T-helper 1 cell treated with Interleukin-12 subunit alpha and Interleukin-12 subunit beta and Interleukin-4 antibody, amounts not matched to agents 30 μg/mL and 1 μg/mL, for 36 hours (primary cell): Measurements from ENCODE around the gene DIP2B.
"Not testable (repeated sequence)": the region's sequence is repeated elsewhere in the genome, so short reads cannot be mapped to it uniquely, and the experiment has no call there.

Source experiments
- H3K27ac Mint-ChIP-seq: one replicate; pipeline ENCODE4 v1.8.0; 2021; ENCODE audit warnings: mild to moderate bottlenecking, mixed read lengths
- H3K27me3 Mint-ChIP-seq: one replicate; pipeline ENCODE4 v1.8.0; 2021; ENCODE audit warnings: low read depth, mixed read lengths
- H3K36me3 Mint-ChIP-seq: one replicate; pipeline ENCODE4 v1.8.0; 2021; ENCODE audit warnings: low read depth, mixed read lengths
- H3K4me1 Mint-ChIP-seq: one replicate; pipeline ENCODE4 v1.8.0; 2021; ENCODE audit warnings: low read depth, mixed read lengths
- H3K4me3 Mint-ChIP-seq: one replicate; pipeline ENCODE4 v1.8.0; 2021; ENCODE audit warnings: mild to moderate bottlenecking, moderate library complexity, mixed read lengths
- H3K9me3 Mint-ChIP-seq: one replicate; pipeline ENCODE4 v1.8.0; 2021; ENCODE audit warnings: mixed read lengths

Gene DIP2B, protein sequence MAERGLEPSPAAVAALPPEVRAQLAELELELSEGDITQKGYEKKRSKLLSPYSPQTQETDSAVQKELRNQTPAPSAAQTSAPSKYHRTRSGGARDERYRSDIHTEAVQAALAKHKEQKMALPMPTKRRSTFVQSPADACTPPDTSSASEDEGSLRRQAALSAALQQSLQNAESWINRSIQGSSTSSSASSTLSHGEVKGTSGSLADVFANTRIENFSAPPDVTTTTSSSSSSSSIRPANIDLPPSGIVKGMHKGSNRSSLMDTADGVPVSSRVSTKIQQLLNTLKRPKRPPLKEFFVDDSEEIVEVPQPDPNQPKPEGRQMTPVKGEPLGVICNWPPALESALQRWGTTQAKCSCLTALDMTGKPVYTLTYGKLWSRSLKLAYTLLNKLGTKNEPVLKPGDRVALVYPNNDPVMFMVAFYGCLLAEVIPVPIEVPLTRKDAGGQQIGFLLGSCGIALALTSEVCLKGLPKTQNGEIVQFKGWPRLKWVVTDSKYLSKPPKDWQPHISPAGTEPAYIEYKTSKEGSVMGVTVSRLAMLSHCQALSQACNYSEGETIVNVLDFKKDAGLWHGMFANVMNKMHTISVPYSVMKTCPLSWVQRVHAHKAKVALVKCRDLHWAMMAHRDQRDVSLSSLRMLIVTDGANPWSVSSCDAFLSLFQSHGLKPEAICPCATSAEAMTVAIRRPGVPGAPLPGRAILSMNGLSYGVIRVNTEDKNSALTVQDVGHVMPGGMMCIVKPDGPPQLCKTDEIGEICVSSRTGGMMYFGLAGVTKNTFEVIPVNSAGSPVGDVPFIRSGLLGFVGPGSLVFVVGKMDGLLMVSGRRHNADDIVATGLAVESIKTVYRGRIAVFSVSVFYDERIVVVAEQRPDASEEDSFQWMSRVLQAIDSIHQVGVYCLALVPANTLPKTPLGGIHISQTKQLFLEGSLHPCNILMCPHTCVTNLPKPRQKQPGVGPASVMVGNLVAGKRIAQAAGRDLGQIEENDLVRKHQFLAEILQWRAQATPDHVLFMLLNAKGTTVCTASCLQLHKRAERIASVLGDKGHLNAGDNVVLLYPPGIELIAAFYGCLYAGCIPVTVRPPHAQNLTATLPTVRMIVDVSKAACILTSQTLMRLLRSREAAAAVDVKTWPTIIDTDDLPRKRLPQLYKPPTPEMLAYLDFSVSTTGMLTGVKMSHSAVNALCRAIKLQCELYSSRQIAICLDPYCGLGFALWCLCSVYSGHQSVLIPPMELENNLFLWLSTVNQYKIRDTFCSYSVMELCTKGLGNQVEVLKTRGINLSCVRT (N-terminal part only)

GRCh38 chr12:50504798-50505674, at the start of gene DIP2B:
DIP2B (plus strand) TSS chr12:50504985; CDS start chr12:50505141, 156 bp downstream.
- peaks cover 47% of the 10 kb centered on the region for H3K4me1 Mint-ChIP-seq
- H3K9me3 Mint-ChIP-seq, result peaks cover 3% of the 10 kb centered on the region
- H3K36me3 Mint-ChIP-seq, result no peaks in the 10 kb centered on the region
- H3K27ac Mint-ChIP-seq, result peak within 1 kb of the TSS; percentile 93
- no peaks in the 10 kb centered on the region for H3K27me3 Mint-ChIP-seq
- peak within 1 kb of the TSS; percentile 98 for H3K4me3 Mint-ChIP-seq

- peaks cover 2% of the 10 kb centered on the region for H3K4me1 Mint-ChIP-seq
- H3K36me3 Mint-ChIP-seq, result peaks cover 20% of the 10 kb centered on the region
- no peak overlapping the region for H3K4me3 Mint-ChIP-seq
- H3K27me3 Mint-ChIP-seq, result no peaks in the 10 kb centered on the region
- no peak overlapping the region for H3K27ac Mint-ChIP-seq
- H3K9me3 Mint-ChIP-seq, result no peaks in the 10 kb centered on the region
Measured at GRCh38 chr12:50458606-50459005, 46.2 kb upstream of the DIP2B start.

DNA sequence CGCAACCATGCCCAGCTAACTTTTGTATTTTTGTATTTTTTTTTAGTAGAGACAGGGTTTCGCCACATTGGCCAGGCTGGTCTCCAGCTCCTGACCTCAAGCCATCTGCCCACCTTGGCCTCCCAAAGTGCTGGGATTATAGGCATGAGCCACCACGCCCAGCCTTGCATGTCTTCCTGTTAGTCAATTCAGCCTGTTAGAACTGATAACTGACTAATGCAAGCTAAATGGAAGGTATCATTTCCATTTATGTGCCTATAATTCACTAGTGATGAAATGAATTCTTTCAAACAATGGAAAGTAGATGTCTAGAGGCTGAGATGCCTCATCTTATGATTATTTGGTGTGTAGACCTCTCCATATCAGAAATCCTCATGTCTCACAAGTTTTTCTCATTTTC, 37.3 kb upstream of the DIP2B start:
- Mint-ChIP-seq H3K4me3 (no peak overlapping the region), H3K4me1 (no peaks in the 10 kb centered on the region), H3K36me3 (peaks cover 38% of the 10 kb centered on the region), H3K27ac (peak overlapping the region; percentile 53), H3K27me3 (no peaks in the 10 kb centered on the region), H3K9me3 (peaks cover 7% of the 10 kb centered on the region)

- H3K27ac Mint-ChIP-seq, result no peak overlapping the region
- peaks cover 37% of the 10 kb centered on the region for H3K36me3 Mint-ChIP-seq
Measured at GRCh38 chr12:50477241-50477832, 27.4 kb upstream of the DIP2B start.

DNA sequence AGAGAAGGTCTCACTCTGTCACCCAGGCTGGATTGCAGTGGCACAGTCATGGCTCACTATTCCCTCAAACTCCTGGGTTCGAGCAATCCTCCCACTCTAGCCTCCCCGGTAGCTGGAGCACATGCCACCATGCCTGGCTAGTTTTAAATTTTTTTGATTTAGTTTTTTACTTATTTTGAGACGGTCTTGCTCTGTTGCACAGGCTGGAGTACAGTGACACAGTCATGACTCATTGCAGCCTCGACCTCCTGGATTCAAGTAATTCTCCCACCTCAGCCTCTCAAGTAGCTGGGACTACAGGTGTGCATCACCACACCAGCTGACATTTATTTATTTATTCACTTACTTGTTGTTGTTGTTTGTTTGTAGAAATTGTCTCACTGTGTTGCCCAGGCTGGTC, 22.2 kb upstream of the DIP2B start:
- no peaks in the 10 kb centered on the region for H3K4me1 Mint-ChIP-seq
- no peaks in the 10 kb centered on the region for H3K9me3 Mint-ChIP-seq
- H3K27ac Mint-ChIP-seq, result no peak overlapping the region
- no peaks in the 10 kb centered on the region for H3K27me3 Mint-ChIP-seq
- H3K36me3 Mint-ChIP-seq, result peaks cover 8% of the 10 kb centered on the region
- H3K4me3 Mint-ChIP-seq, result no peak overlapping the region

More at GRCh38 chr12:50477241-50477832, 27.4 kb upstream of the DIP2B start:
- no peaks in the 10 kb centered on the region for H3K27me3 Mint-ChIP-seq
- no peaks in the 10 kb centered on the region for H3K9me3 Mint-ChIP-seq
- no peak overlapping the region for H3K4me3 Mint-ChIP-seq
- H3K4me1 Mint-ChIP-seq, result peaks cover 2% of the 10 kb centered on the region

DNA sequence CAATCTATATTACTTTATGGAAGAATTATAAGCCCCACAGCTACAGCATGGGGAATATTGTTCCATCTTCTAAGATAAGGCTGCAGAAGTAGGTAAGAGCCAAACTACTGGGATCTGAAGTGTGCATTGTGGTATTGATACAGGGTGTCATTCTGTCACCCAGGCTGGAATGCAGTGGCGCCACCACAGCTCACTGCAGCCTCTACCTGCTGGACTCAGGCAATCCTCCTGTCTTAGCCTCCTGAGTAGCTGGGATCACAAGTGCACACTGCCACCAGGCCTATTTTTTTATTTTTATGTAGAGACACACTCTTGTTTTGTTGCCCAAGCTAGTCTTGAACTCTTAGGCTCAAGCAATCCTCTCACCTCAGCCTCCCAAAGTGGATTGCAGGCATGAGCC, 21.3 kb upstream of the DIP2B start:
- Mint-ChIP-seq H3K4me3 (no peak overlapping the region), H3K27ac (no peak overlapping the region), H3K4me1 (no peaks in the 10 kb centered on the region), H3K9me3 (no peaks in the 10 kb centered on the region), H3K36me3 (peaks cover 5% of the 10 kb centered on the region), H3K27me3 (no peaks in the 10 kb centered on the region)

DNA sequence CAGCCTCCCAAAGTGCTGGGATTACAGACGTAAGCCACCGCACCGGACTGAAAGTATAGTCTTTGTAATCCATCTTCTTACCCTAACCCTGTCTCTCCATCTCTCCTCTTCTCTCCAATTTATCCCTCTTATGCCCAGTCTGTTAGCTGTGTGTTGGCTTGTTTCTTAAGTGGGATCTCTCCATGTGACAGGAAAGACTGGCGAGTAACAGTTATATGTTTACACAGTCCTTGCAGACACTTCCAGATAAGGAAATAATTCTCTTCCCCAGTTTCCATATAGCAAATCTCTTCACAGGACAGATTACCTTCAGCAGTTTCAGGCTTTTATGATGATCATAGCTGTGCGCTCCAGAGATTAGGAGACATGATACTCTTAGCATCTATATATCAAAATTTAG, 16.0 kb upstream of the DIP2B start:
- H3K27me3 Mint-ChIP-seq, result no peaks in the 10 kb centered on the region
- H3K27ac Mint-ChIP-seq, result no peak overlapping the region
- peaks cover 26% of the 10 kb centered on the region for H3K9me3 Mint-ChIP-seq

GRCh38 chr12:50498119-50498518, 6.7 kb upstream of the DIP2B start:
- Mint-ChIP-seq H3K36me3 (peaks cover 11% of the 10 kb centered on the region), H3K9me3 (peaks cover 57% of the 10 kb centered on the region)
- H3K27me3 Mint-ChIP-seq, H3K4me3 Mint-ChIP-seq, H3K27ac Mint-ChIP-seq, H3K4me1 Mint-ChIP-seq: not testable (repeated sequence)

More for the DNA sequence above, 16.0 kb upstream of the DIP2B start:
- no peaks in the 10 kb centered on the region for H3K4me1 Mint-ChIP-seq
- H3K36me3 Mint-ChIP-seq, result no peaks in the 10 kb centered on the region
- H3K4me3 Mint-ChIP-seq, result no peak overlapping the region

DNA sequence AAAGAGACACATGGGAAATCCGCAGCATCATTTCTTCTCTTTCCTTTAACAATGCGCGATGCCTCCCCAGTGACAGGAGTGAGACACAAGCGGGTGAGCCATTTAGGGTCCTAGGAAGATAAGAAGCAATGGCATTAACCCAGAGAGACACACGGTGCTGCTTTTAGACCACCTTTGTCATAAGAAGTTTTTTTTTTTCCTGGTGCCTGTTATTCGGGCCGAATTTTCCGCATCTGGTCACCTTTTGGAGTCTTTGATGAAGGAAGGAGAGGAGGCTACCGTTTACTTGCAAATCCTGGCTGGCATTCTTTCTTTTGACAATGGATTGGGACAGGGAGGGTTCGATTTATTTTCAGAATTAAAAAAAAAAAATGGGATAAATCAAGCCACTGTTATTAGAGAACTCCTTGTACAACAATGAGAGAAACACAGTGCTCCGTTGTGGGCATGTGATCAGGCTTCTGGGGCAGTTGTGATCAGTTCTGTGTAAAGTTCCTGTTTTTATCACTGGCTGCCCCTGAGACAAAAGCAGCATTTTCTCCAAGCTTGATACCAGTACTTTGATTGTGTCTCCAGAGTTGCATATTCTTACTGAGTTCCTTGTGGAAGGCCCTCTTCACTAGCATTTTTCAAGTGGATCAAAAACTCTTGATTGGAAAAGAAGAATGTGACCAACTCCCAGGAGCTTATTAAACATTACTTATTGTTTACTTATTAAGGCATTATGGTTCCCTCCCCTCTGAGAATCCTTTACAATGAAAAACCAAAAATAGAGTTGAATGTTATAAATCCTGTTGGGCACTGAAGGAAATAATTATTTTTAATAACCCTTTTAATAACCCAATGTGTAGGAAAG, 1.1 kb downstream of the DIP2B start:
- peaks cover 2% of the 10 kb centered on the region for H3K9me3 Mint-ChIP-seq
- H3K4me3 Mint-ChIP-seq, result peak overlapping the region; percentile 98
- peak overlapping the region; percentile 93 for H3K27ac Mint-ChIP-seq
- H3K27me3 Mint-ChIP-seq, result no peaks in the 10 kb centered on the region
- H3K4me1 Mint-ChIP-seq, result peaks cover 47% of the 10 kb centered on the region
- H3K36me3 Mint-ChIP-seq, result no peaks in the 10 kb centered on the region

GRCh38 chr12:50506753-50507473, 2.1 kb downstream of the DIP2B start:
- H3K4me3 Mint-ChIP-seq, result peak overlapping the region; percentile 98
- H3K27ac Mint-ChIP-seq, result peak overlapping the region; percentile 10
- H3K4me1 Mint-ChIP-seq, result peaks cover 47% of the 10 kb centered on the region

DNA sequence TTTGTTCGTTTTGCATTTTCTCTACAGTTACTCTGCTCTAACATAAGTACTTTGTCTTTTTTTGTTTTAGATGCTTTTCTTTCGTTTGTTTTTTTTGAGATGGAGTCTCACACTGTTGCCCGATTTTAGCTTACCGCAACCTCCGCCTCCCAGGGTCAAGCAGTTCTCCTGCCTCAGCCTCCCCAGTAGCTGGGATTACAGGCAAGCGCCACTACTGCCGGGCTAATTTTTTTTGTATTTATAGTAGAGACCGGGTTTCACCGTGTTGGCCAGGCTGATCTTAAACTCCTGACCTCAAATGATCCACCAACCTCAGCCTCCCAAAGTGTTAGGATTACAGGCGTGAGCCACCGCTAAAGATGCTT, 2.7 kb downstream of the DIP2B start:
- peak overlapping the region; percentile 26 for H3K27ac Mint-ChIP-seq
- H3K36me3 Mint-ChIP-seq, result no peaks in the 10 kb centered on the region
- H3K27me3 Mint-ChIP-seq, result no peaks in the 10 kb centered on the region
- peaks cover 47% of the 10 kb centered on the region for H3K4me1 Mint-ChIP-seq
- H3K4me3 Mint-ChIP-seq, result peak overlapping the region; percentile 98
- H3K9me3 Mint-ChIP-seq, result no peaks in the 10 kb centered on the region

More at GRCh38 chr12:50506753-50507473, 2.1 kb downstream of the DIP2B start:
- Mint-ChIP-seq H3K36me3 (no peaks in the 10 kb centered on the region), H3K27me3 (no peaks in the 10 kb centered on the region), H3K9me3 (no peaks in the 10 kb centered on the region)

DNA sequence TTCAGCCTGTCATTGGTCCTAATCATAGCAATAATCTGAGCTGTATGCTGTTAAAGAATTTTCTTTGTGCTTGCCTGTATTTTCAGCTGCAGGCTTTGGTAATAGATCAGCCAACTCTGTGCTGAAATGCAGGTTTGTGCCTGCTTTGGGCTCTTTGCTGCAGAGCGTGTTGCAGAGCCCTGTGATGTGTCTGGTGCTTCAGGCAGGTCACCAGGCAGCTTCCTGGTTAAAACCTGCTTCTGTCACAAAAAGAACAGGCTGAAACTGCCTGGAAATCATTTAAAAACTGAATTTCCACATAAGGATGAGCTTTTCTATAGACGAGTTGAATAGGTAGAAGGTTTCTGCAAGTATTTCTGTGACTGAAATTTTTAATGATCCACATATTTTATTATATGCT, 3.1 kb downstream of the DIP2B start:
- Mint-ChIP-seq H3K27ac (peak overlapping the region; percentile 83), H3K4me3 (peak overlapping the region; percentile 82), H3K9me3 (no peaks in the 10 kb centered on the region), H3K4me1 (peaks cover 47% of the 10 kb centered on the region), H3K27me3 (no peaks in the 10 kb centered on the region), H3K36me3 (no peaks in the 10 kb centered on the region)
